ENCODE measurements around the gene SP8. TPM values are rescaled to one million over a fixed set of nuclear protein-coding genes. Genes with fewer than 3 reads are reported as not detected.

The SP8 gene
- total RNA-seq, 1 experiment from 2014 or later, result not detected

GRCh38 chr7:20831956-20832355 lies 45.3 kb upstream of the SP8 start:
- Histone ChIP-seq H3K4me3 (ENCODE audit: low read depth in 2 of 2, low read length in 2 of 2) (no peak overlapping the region), H3K27ac (ENCODE audit: low read length) (no peak overlapping the region), H3K27me3 (ENCODE audit: control insufficient read depth, insufficient read depth, low read length) (no peaks in the 10 kb centered on the region), H3K36me3 (ENCODE audit: control insufficient read depth, insufficient read depth, low read length) (no peaks in the 10 kb centered on the region), H3K9me3 (ENCODE audit: control insufficient read depth, insufficient read depth, low read depth, low read length) (no peaks in the 10 kb centered on the region), H3K4me1 (ENCODE audit: control insufficient read depth, insufficient read depth, low read length) (no peaks in the 10 kb centered on the region)
- intact Hi-C loops (cut with micrococcal nuclease; ENCODE audit: unreplicated experiment) (no loop called here), in situ Hi-C loops (cut with HindIII; ENCODE audit: low pct_unique_long_range_greater_than_20kb, low sequenced_read_pairs) (no loop called here)
- no TSS peak for BruUV-seq (replicated peaks)
- DNase-seq (ENCODE audit: low read depth, low spot score), result no peak
- ATAC-seq, result no peak
- POLR2A ChIA-PET, result no interaction called here
- CTCF ChIA-PET, result no interaction called here
- TF ChIP-seq CTCF (IDR thresholded peaks at IDR 0.05) (no peak), POLR2AphosphoS5 (IDR thresholded peaks at IDR 0.05; ENCODE audit: low read depth, low read length) (no peak), REST (IDR thresholded peaks at IDR 0.05; ENCODE audit: insufficient read depth in 1 of 2, low read depth in 2 of 2, low read length in 1 of 2) (no peak), TCF7L2 (IDR thresholded peaks at IDR 0.05; ENCODE audit: low read depth, low read length) (no peak), SIN3A (IDR thresholded peaks at IDR 0.05; ENCODE audit: borderline replicate concordance, insufficient read depth, low read depth, low read length) (no peak)

- no peak for DNase-seq (ENCODE audit: low read depth, low spot score)
- H3K36me3 ChIP-seq (ENCODE audit: control insufficient read depth, insufficient read depth, low read length), result no peaks in the 10 kb centered on the region
- intact Hi-C loops (cut with micrococcal nuclease; ENCODE audit: unreplicated experiment) (no loop called here), in situ Hi-C loops (cut with HindIII; ENCODE audit: low pct_unique_long_range_greater_than_20kb, low sequenced_read_pairs) (no loop called here)
- BruUV-seq (replicated peaks), result no TSS peak
- CTCF ChIA-PET, result no interaction called here
- ATAC-seq, result no peak
- H3K9me3 ChIP-seq (ENCODE audit: control insufficient read depth, insufficient read depth, low read depth, low read length), result no peaks in the 10 kb centered on the region
- no peaks in the 10 kb centered on the region for H3K4me1 ChIP-seq (ENCODE audit: control insufficient read depth, insufficient read depth, low read length)
- no peak overlapping the region for H3K4me3 ChIP-seq (ENCODE audit: low read depth in 2 of 2, low read length in 2 of 2)
- no peak overlapping the region for H3K27ac ChIP-seq (ENCODE audit: low read length)
- H3K27me3 ChIP-seq (ENCODE audit: control insufficient read depth, insufficient read depth, low read length), result no peaks in the 10 kb centered on the region
- POLR2A ChIA-PET, result no interaction called here
- no peak for TF ChIP-seq CTCF (IDR thresholded peaks at IDR 0.05)
- no peak for TF ChIP-seq REST (IDR thresholded peaks at IDR 0.05; ENCODE audit: insufficient read depth in 1 of 2, low read depth in 2 of 2, low read length in 1 of 2)
- TF ChIP-seq TCF7L2 (IDR thresholded peaks at IDR 0.05; ENCODE audit: low read depth, low read length), result no peak
- TF ChIP-seq POLR2AphosphoS5 (IDR thresholded peaks at IDR 0.05; ENCODE audit: low read depth, low read length), result no peak
Observed at GRCh38 chr7:20831451-20831850, 44.8 kb upstream of the SP8 start.
